GM11168 (cell line): ENCODE measurements around the gene RCOR1.
"Not testable (repeated sequence)": the region's sequence is repeated elsewhere in the genome, so short reads cannot be mapped to it uniquely, and the experiment has no call there.

Experiments used
- in situ Hi-C: fragments of 300-500 bp; cut with MboI; formaldehyde crosslinking; loops from one replicate; pipeline ENCODE4 v1.12.0; 2022; ENCODE audit warnings: low sequenced_read_pairs; ENCODE audit not compliant: unreplicated experiment

The RCOR1 gene

GRCh38 chr14:102765770-102766169 is 173.3 kb downstream of the RCOR1 start:
- in situ Hi-C loops, result not testable (repeated sequence)

DNA sequence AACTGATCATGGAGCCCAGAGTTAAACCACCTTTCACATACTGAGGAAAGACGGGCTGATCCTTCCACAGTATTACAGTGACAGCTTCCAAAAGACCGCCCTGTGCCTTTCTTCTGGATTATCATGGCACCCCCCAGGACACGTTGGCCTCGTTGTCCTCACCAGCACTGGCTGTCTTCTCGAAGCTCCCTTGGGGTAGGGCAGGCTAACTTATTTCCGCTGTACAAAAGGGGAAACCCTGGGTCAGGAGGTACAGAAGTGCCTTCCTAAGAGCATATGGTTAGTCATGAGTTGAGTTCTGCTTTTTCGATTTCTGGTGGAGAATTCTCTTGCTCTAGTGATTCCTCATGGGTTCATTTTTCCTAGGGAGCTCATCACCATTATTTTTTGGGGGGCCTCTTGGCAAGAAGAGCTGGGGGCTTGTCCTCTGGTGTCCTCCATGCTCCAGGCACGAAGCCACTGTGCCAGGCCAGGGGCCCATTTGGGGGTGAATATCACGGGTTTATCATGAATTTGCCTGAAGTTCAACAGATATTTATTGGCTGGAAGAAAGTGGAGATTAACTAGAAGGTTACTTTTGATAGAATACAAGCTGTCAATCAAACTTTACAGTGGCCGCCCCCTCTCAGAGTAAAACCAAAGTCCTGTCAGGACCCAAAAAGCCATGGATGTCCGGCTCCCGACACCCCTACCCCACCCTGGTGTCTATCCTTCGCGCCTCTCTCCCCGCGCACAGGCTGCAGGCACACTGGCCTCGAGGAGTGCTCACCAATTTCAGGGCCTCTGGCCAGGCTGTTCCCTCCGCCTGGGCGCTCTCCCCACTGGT is 176.0 kb downstream of the RCOR1 start:
- in situ Hi-C loops, result no loop called here

DNA sequence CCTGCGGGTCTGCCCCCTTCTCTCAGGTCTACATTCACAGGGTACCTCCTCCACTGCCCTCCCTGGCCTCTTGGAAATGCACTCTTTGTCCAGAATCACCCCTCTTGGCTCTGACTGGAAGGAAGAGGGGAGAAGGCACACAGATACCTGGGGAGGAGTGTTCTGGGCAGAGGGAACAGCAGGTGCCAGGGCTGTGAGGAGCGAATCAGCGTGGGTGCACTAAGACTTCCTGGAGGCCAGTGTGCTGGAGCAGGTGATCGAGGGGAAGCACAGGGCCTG is 176.5 kb downstream of the RCOR1 start:
- in situ Hi-C loops, result no loop called here

GRCh38 chr14:102770147-102771123 is 178.0 kb downstream of the RCOR1 start:
- in situ Hi-C loops, result loop anchor here (5.0 kb wide), 2 partner anchors 73 to 147 kb away; no protein-coding TSS in a partner anchor

- in situ Hi-C loops, result loop anchor here (5.0 kb wide), 2 partner anchors 74 to 146 kb away; no protein-coding TSS in a partner anchor
Measured at GRCh38 chr14:102771144-102771543, 178.7 kb downstream of the RCOR1 start.

DNA sequence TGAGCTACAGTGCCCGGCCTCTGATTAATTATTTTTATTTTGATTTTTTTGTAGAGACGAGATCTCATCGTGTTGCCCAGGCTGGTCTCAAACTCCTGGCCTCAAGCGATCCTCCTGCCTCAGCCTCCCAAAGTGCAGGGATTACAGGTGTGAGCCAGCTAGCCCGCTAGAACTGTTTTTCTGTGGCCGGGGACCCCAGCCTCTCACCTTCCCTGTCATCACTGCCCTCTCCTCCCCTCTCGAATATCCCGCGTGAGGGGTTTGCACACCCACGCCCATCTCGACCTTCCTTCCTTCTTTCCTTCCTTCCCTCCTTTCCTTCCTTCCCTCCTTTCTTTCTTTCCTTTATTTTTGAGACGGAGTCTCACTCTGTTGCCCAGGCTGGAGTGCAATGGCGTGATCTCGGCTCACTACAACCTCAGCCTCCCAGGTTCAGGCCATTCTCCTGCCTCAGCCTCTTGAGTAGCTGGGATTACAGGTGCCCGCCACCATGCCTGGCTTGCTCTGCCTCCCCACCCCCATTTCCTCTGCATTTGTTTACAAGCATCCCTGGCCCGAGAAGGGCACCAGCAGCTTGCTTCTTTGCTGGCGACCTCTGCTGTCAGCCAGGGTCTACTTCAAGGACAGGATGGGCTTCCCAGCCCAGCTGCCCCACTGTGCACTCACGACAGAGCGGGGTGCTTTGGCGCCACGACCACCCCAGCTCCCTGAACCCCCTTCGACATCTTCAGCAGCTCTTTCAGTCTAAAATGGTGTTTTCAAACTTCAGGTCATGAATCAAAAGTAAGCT is 180.5 kb downstream of the RCOR1 start:
- in situ Hi-C loops, result loop anchor here (5.0 kb wide), 2 partner anchors 76 to 144 kb away; no protein-coding TSS in a partner anchor

DNA sequence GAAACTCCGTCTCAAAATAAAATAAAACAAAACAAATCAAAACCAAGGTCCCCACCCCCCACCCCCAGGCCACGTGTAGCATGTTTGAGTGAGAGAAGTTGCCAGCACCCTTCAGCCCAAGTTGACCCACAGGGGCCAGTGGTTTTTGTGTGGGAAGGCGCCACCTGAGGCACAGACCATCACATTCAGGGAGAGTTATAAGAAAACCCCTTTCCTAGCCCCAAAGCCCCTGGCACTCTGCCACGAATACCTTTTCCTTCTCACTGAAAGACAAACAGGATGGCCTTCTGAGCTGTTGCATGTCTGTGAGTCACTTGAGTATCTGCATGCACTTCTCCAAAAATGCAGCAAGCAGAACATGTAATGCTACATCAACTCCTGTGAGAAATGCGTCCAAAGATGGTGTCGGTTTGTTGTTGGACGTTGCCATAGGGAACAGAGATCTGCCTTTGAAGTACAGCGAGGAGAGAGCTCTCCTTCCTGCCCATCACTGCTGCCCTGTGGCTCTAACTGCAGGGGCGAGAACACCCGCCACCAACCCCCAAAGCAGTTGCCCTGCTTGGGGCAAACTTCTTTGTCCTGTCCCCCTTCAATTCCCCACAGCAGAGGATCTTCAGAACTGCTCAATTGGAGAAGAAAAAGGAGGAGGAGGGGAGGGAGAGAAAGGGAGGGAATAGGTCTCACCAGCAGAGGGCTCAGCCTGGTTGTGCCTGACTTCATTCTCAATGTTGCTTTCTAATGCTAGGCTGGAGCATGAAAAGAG is 182.1 kb downstream of the RCOR1 start:
- in situ Hi-C loops, result loop anchor here (5.0 kb wide), 2 partner anchors 77 to 143 kb away; no protein-coding TSS in a partner anchor

DNA sequence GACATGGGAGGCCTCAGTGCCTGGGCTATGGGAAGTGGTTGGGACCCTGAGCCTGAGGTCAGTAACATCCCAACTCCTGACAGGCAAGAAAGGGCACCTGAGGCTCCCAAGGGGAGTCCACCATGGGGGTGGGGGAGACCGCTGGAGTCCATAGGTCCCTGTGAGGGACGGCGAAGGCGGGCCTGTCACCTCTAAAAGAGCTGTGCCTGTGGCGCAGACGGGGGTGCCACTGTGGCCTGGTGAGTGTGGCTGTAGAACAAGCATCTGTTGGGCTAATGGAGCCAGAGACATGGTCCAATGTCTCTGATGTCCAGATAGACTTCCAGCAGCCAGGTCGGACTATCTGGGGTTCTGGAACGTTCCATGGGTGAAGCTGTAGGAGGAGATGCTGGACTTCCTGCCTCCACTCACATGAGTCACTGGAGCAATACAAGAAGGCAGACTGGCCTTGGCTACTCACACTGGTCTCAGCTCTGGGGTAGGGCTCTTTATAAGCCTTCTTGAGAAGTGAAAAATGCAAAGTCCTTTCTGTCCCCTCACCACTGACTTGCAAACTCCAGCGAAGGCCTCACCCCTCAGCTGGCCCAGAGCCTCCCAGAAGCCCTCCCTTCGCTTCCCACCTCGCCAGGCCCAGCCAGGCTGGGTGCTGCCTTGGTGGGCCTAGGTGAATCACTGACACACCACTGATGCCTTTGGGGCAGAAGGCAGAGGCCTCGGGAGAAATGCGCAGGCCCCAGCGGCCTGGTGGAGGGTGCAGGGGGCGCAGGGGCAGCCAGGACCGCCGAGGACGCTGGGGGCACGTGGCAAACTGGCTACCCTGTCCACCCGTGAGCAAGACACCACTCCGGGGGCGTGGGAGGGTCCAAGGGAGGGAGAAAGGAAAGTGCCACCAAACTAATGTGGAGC is 183.7 kb downstream of the RCOR1 start:
- in situ Hi-C loops, result no loop called here

DNA sequence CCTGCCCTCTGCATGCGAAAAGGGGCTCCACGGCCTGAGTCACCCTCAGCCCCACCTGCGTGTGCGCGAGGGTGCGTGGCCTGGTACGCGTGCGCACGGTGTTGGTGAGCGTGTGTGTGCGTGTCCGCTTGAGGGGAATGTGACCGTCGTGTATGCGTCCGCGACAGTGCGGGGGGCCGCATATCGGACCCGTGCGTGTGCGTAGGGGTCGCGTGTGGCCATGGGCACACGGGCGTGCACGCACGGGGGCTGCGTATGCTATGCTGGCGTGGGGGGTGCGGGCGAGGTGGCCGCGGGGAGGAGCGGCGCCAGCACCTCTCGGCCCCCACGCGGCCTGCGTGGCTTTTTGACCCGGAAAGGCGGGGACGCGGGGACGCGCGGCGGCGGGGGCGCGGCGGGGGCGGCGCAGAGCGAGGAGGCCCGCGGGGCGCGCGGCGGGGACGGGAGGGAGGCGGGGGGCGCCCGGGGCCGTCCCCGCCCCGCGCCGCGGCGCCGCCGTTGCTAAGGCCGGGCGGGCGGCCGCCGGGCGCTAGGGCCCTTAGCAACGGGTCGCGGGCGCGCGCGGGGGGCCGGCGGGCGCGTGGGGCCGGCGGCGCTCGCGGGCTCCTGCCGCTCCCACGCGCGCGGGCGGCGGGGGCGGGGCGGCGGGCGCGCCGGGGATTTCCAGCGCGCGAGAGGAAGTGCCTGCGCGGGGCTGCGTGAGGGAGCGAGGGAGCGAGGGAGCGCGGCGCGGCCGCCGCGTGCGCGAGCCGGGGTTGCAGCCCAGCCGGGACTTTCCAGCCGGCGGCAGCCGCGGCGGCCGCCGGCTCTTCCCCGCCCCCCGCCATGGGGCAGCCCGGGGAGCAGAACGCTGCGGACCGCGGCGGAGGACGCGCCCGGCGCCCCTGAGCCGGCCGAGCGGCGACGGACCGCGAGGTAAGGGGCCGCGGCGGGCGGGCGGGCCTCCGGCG is 184.6 kb downstream of the RCOR1 start, which contains the start of gene TRAF3:
TSS of gene TRAF3 (plus strand) at position 689 of the 950 bp plus-strand sequence. CDS start 92,753 bp downstream, outside the sequence.
- in situ Hi-C loops, result no loop called here

- in situ Hi-C loops, result no loop called here
Measured at GRCh38 chr14:102777711-102778337, 185.4 kb downstream of the RCOR1 start.

GRCh38 chr14:102778338-102779083 is 186.1 kb downstream of the RCOR1 start:
- in situ Hi-C loops, result no loop called here

DNA sequence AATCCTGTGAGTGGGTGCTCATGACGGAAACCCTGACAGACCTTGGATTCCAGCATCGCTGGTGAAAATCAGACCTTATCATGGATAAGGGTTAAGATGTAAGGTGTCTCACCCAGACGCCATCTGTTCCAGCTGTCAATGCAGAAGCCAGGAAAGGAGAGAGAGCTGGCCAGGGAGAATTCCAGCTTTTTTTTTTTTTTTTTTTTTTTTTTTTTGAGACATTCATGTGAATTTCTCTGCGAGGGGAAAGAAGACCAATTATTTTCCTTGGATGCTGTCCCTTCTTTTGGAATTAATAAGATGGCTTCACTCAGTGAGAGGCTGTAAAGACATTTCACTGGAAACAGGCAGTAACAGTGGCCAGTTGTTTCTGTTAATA is 186.6 kb downstream of the RCOR1 start:
- in situ Hi-C loops, result no loop called here

GRCh38 chr14:102779574-102780315 is 187.3 kb downstream of the RCOR1 start:
- in situ Hi-C loops, result no loop called here
